ENCODE data around the gene VPS25. TPM values are rescaled to one million over a fixed set of nuclear protein-coding genes. Genes with fewer than 3 reads are reported as not detected.

Gene VPS25
- total RNA-seq, 2 donors from 2014 or later: 114 to 126 TPM

DNA sequence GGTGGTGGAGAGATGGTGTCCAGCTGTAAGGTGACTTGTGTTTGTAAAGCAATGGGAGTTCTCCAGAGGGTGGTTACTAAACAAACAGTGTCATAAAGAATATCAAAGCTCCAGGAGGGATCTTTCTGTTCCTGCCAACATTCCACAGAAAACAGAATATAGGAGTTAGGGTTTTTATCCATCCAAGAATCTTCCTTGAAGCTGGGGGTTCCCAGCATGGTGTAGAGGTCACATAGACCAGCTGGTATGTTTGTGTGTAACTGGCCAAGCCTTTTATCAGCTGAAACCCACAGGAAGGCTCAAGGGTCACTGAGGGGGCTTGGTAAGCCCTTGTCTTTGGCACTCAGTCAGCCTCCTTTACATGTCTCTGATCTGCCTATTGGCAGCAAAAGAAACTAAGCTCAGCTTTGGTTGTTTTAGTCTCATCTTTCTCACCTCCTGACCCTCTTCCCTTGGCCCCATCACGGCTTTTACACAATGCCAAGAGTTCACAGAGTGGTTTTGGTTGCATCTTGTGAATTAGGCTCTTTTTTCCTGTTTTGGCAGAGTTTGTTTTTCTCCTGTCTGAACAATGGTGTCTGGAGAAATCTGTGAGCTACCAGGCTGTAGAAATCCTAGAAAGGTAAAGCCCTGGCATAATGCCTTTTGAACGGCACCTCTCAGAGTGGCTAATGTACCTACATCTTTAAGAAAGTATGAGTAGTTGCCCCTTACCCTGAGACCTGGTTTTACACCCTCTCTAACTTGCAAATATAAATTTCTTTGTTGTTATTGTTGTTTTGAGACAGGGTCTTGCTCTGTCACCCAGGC lies 30.0 kb downstream of the VPS25 start:
- H3K9me3 ChIP-seq (ENCODE audit: control insufficient read depth, low read length): no peaks in the 10 kb centered on the region
- H3K9me3 Mint-ChIP-seq: peaks cover 4% of the 10 kb centered on the region
- TF ChIP-seq, protein P1, sequence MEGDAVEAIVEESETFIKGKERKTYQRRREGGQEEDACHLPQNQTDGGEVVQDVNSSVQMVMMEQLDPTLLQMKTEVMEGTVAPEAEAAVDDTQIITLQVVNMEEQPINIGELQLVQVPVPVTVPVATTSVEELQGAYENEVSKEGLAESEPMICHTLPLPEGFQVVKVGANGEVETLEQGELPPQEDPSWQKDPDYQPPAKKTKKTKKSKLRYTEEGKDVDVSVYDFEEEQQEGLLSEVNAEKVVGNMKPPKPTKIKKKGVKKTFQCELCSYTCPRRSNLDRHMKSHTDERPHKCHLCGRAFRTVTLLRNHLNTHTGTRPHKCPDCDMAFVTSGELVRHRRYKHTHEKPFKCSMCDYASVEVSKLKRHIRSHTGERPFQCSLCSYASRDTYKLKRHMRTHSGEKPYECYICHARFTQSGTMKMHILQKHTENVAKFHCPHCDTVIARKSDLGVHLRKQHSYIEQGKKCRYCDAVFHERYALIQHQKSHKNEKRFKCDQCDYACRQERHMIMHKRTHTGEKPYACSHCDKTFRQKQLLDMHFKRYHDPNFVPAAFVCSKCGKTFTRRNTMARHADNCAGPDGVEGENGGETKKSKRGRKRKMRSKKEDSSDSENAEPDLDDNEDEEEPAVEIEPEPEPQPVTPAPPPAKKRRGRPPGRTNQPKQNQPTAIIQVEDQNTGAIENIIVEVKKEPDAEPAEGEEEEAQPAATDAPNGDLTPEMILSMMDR (conservative IDR thresholded peaks at IDR 0.05): no peak
- H3K4me3 ChIP-seq (ENCODE audit: low read length): peak overlapping the region; percentile 71
- H3K27me3 ChIP-seq (ENCODE audit: control insufficient read depth, insufficient read depth, low read length, poor library complexity, severe bottlenecking): no peaks in the 10 kb centered on the region
- peaks cover 6% of the 10 kb centered on the region for H3K36me3 Mint-ChIP-seq (ENCODE audit: low read depth)
- no peak overlapping the region for H3K4me3 Mint-ChIP-seq
- DNase-seq: peak; percentile 68
- H3K4me1 Mint-ChIP-seq: peaks cover 24% of the 10 kb centered on the region
- H3K4me1 ChIP-seq (ENCODE audit: control insufficient read depth, insufficient read depth, low read length): peaks cover 3% of the 10 kb centered on the region
- H3K27me3 Mint-ChIP-seq (ENCODE audit: insufficient read depth): peaks cover 22% of the 10 kb centered on the region
- WGBS, 2 experiments (ENCODE audit: insufficient coverage in 1 of 2, insufficient read length in 1 of 2): 40 to 85% methylated on average over 1 to 2 of the region's 2 CpGs
- no peak overlapping the region for H3K27ac ChIP-seq (ENCODE audit: low read depth, low read length)
- peak overlapping the region; percentile 83 for H3K27ac Mint-ChIP-seq
- H3K36me3 ChIP-seq (ENCODE audit: control insufficient read depth, insufficient read depth, low read length): no peaks in the 10 kb centered on the region
- H3K9ac ChIP-seq (ENCODE audit: extremely low read depth, low read length, poor library complexity, severe bottlenecking): peak overlapping the region; percentile 36

DNA sequence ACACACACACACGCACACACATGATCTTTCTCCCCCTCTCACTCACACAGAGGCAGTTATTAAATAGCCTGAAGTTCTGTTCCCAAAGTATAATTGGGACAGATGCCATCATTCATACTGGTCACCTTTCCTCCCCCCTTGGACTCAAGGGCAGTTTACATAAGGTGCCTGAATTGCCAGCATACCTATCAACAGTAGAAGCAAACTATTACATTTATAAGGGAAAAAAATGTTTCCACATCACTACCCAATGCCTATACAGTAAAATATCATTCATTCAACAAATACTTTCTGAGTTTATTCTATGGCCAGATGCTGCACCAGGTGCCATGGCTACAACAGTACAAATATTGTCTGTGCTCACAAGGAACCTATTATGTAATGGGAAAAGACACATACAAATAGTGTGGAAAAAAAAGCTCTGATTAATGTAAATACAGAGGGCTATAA lies 31.7 kb downstream of the VPS25 start:
- Histone ChIP-seq H3K27me3 (ENCODE audit: control insufficient read depth, insufficient read depth, low read length, poor library complexity, severe bottlenecking) (no peaks in the 10 kb centered on the region), H3K27ac (ENCODE audit: low read depth, low read length) (no peak overlapping the region), H3K36me3 (ENCODE audit: control insufficient read depth, insufficient read depth, low read length) (peaks cover 12% of the 10 kb centered on the region), H3K4me3 (ENCODE audit: low read length) (no peak overlapping the region), H3K9ac (ENCODE audit: extremely low read depth, low read length, poor library complexity, severe bottlenecking) (no peak overlapping the region), H3K9me3 (ENCODE audit: control insufficient read depth, low read length) (no peaks in the 10 kb centered on the region), H3K4me1 (ENCODE audit: control insufficient read depth, insufficient read depth, low read length) (peaks cover 3% of the 10 kb centered on the region)
- Mint-ChIP-seq H3K9me3 (no peaks in the 10 kb centered on the region), H3K27me3 (ENCODE audit: insufficient read depth) (peaks cover 11% of the 10 kb centered on the region), H3K27ac (no peak overlapping the region), H3K4me3 (no peak overlapping the region), H3K4me1 (peaks cover 22% of the 10 kb centered on the region), H3K36me3 (ENCODE audit: low read depth) (peaks cover 14% of the 10 kb centered on the region)
- TF ChIP-seq, protein P1 (conservative IDR thresholded peaks at IDR 0.05): no peak
- WGBS, 2 experiments (ENCODE audit: insufficient coverage in 1 of 2, insufficient read length in 1 of 2): 96 to 100% methylated on average over 1 of the region's 1 CpG
- no peak for DNase-seq

DNA sequence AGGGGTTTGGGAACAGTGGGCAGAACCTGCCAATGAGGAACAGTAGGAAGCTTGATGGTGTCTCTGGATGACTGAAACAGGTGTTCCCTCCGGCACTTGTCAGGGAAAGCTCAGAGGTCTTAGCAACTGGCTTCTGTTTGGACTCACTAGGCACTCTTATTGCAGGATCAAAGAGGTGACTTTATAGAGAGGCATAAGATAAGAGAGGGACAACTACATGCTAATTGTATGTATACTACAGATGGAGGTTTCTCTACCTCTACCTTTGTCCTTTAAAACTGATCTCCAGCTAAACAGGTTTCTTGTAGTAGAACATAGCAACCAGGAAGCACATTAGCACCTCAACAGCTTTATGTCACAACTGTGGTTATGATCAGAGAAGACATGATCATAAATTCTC lies 33.0 kb downstream of the VPS25 start:
- Histone ChIP-seq H3K9me3 (ENCODE audit: control insufficient read depth, low read length) (no peaks in the 10 kb centered on the region), H3K36me3 (ENCODE audit: control insufficient read depth, insufficient read depth, low read length) (peaks cover 25% of the 10 kb centered on the region), H3K9ac (ENCODE audit: extremely low read depth, low read length, poor library complexity, severe bottlenecking) (no peak overlapping the region), H3K27ac (ENCODE audit: low read depth, low read length) (no peak overlapping the region), H3K4me1 (ENCODE audit: control insufficient read depth, insufficient read depth, low read length) (peaks cover 3% of the 10 kb centered on the region), H3K4me3 (ENCODE audit: low read length) (no peak overlapping the region), H3K27me3 (ENCODE audit: control insufficient read depth, insufficient read depth, low read length, poor library complexity, severe bottlenecking) (no peaks in the 10 kb centered on the region)
- TF ChIP-seq, protein P1 (conservative IDR thresholded peaks at IDR 0.05): no peak
- no peak overlapping the region for H3K4me3 Mint-ChIP-seq
- 89% methylated on average over 1 of the region's 1 CpG; no CpG with 5 or more reads in 1 of the 2 experiments for WGBS, 2 experiments (ENCODE audit: insufficient coverage in 1 of 2, insufficient read length in 1 of 2)
- H3K27me3 Mint-ChIP-seq (ENCODE audit: insufficient read depth): no peaks in the 10 kb centered on the region
- H3K4me1 Mint-ChIP-seq: peaks cover 22% of the 10 kb centered on the region
- DNase-seq: no peak
- H3K9me3 Mint-ChIP-seq: no peaks in the 10 kb centered on the region
- H3K27ac Mint-ChIP-seq: no peak overlapping the region
- peaks cover 23% of the 10 kb centered on the region for H3K36me3 Mint-ChIP-seq (ENCODE audit: low read depth)
